Measurements from ENCODE around the gene MPPED1.

The MPPED1 gene

DNA sequence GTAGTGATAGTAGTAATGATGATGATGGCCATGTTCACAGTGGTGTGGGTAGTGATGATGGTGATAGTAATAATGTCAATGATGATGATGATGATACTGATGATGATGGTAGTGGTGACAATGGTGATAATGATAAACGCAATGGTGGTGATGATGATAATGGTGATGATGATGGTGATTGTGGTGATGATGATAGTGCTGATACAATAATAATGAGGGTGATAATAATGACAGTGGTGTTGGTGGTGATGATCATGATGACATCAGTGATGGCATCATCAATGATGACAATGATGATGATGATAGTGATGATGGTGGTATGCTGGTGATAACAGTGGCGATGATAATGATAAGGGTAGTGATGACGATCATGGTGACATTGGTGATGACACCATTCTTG lies 92.3 kb downstream of the MPPED1 start:
- DNase-seq = no peak

DNA sequence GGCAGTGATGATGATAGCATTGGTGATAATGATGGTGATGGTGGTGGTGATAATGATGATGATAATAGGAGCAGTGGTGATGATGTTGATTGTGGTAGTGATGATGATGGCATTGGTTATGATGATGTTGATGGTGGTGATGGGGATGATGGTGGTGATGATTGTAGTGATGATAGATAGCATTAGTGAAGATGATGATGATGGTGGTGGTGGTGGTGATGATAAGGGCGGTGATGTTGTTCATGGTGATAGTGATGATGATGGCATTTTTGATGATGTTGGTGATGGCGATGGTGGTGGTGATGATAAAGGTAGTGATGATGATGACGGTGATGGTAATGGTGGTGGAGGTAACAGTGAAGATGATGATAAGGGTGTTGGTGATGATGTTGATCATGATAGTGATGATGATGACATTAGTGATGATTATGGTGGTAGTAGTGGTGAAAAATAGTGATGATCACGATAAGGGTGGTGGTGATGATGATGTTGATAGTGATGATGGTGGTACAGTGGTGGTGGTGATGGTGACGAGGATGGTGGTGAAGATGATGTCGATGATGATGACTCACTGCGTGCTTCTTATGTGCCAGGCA lies 93.0 kb downstream of the MPPED1 start:
- no peak for DNase-seq

- no peak for DNase-seq
Observed at GRCh38 chr22:43505423-43505822, 93.6 kb downstream of the MPPED1 start.

GRCh38 chr22:43505896-43506295 lies 94.1 kb downstream of the MPPED1 start:
- DNase-seq = no peak

- DNase-seq = no peak
Observed at GRCh38 chr22:43506487-43506886, 94.7 kb downstream of the MPPED1 start.

DNA sequence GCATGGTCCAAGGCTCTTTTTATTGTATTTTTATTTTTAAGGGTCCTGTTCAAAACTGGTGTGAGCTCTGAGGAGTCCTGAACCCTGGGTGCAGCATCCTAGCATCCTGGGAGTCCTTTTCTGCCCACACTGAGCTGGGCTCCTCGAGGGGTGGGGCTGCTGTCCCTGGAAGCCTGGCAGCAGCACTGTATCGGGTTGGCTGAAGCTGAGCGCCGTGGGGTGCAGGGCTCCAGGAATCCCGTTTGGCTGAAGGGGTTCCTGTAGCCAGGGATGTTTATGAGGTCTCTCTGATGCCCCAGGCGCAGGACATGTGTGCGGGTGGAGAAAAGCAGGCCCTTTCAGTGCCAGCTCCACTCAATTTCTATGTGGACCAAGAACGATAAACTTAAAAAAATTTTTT lies 95.4 kb downstream of the MPPED1 start:
- DNase-seq = no peak

DNA sequence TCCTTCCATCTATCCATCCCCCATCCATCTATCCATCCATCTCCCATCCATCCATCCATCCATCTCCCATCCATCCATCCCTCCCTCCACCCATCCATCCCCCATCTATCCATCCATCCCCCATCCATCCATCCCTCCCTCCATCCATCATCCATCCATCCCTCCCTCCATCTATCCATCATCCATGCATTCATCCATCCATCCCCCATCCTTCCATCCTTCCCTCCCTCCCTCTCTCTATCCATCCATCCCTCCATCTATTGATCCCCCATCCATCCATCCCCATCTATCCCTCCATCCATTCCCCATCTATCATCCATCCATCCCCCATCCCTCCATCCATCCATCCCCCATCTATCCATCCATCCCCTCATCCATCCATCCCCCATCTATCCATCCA lies 96.7 kb downstream of the MPPED1 start:
- DNase-seq = no peak

GRCh38 chr22:43509337-43509736 lies 97.5 kb downstream of the MPPED1 start:
- DNase-seq = no peak

DNA sequence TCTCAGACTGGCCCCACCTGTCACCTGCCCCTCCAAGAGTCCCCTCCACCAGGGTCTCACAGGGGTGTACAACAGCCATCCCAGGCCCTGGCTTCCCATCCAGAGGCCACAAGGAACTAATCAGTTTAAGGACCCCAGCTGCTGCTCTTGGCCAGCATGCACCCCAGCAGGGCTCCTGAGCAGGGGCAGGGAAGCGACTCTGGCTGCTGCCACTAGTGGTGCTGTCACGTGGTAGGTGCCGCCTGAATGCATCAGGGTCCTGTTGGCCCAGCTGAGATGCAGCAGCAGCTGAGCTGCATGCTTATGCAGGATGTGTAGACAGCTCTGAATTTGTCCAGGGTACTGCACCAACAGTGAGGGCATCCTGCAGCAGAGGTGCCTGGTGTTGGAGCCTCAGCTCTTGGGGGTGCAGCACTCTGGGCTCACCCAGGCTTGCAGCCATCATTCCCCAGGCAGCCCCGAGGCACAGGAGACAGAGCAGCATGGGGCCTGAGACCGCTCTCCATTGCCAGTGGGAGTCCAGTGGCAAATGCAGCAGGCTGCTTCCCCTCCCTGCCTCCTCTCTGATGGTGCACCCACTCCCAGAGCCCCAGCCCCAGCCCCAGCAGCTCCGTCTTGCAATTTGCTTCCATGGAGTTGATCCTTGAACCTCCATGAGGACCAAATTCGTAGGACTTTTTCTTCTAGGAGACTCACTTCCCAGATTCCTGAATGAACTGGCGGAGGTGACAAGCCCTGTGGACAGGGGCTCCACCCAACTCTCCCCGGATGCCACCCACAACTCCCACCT lies 98.7 kb downstream of the MPPED1 start:
- no peak for DNase-seq

DNA sequence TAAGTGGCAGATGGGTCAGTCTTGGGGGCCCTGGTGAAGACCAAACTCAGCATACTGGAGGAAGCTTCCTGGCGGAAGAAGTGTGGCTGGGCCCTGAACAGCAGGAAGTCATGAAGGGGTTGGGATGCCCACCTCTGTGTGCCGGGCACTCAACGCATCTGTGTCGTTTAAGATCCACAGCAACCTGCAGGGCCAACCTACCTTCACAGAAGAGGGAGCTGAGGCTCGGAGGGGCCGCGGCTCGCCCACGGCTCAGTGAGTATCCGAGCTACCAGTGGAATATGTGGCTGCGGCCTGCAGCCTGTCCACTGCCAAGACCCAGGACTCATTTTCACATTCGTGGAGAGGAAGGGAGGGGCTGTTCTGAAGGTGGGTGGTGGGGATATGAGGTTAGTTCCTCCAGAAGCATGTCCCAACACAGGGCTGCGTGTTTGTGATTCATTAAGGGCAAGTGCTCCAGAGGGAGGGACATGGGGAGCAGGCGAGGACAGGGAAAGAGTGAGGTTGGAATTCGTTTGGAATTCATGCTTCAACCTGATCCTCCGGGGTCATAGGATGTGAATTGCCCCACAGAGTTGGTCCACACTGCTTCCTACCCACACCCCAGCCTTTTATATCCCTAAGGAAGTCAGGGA lies 99.6 kb downstream of the MPPED1 start:
- DNase-seq = no peak

- no peak for DNase-seq
Observed at GRCh38 chr22:43512279-43512678, 100.5 kb downstream of the MPPED1 start.

GRCh38 chr22:43514476-43515157 lies 102.8 kb downstream of the MPPED1 start:
- DNase-seq = no peak

DNA sequence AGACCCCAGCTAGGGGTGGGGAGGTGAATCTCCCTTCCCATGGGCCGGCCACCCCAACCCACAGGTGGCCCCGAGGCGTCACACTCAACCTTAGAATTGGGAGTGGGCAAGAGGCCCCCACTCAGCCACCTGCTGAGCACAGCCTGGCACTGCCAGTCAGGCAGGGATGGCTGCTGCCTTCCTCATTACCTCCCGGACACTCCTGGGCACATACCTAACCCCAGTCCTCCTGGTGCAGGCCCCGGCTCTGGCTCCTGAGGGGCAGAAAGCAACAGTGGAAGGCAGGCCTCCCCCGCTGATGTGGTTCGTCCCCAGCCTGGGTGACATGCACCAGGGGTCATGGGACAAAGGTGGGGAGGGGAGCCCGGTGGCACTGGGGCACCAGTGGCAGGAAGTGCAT lies 103.6 kb downstream of the MPPED1 start:
- DNase-seq = no peak

GRCh38 chr22:43515902-43516301 lies 104.1 kb downstream of the MPPED1 start:
- no peak for DNase-seq

- no peak for DNase-seq
Observed at GRCh38 chr22:43516386-43516785, 104.6 kb downstream of the MPPED1 start.

GRCh38 chr22:43516996-43517635 lies 105.3 kb downstream of the MPPED1 start:
- DNase-seq = no peak

GRCh38 chr22:43520632-43521039 lies 108.8 kb downstream of the MPPED1 start:
- DNase-seq = no peak

DNA sequence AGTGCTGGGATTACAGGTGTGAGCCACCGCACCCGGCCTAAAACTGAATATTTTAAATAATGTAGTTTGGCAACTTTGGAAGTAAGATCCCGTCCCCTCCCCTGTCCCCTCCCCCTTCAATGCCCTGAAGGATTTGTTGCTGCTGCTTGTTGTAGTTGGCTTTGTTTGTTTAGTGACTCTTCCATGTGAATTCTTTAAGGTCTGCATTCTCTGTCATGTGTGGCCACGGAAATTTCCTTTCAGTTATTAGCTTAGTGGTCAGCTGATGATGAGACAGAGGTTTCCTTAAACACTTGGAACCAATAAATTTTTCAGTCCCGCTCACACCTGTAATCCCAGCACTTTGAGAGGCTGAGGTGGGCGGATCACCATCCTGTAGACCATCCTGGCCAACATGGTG lies 109.9 kb downstream of the MPPED1 start:
- DNase-seq = no peak

DNA sequence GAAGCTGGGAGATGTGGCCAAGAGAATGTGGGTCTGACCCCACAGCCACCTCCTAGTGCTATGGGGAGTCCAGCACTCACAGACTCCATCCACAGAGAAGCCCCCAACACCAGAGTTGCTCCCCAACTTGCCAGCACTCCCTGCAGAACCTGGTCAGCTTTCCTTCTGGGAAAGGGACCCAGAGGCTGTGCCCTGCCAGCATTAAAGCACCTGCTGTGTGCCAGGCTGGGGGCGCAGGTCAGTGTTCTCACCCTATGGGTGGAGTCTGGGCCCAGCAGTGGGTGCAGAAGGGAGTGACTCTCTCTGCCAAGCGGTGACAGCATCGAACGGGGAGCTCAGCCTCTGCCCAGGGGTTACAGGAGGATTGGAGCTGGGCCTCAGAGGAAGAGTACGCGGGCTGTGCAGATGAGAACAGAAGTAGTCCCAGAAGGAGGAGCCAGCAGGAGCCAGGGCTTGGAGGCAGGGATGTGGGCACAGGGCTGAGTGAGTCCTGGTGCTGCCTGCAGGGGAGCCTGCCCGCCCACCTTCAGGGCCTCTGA lies 114.4 kb downstream of the MPPED1 start:
- DNase-seq = no peak

- no peak for DNase-seq
Observed at GRCh38 chr22:43526946-43527345, 115.1 kb downstream of the MPPED1 start.

- no peak for DNase-seq
Observed at GRCh38 chr22:43528601-43529360, 117.0 kb downstream of the MPPED1 start.

DNA sequence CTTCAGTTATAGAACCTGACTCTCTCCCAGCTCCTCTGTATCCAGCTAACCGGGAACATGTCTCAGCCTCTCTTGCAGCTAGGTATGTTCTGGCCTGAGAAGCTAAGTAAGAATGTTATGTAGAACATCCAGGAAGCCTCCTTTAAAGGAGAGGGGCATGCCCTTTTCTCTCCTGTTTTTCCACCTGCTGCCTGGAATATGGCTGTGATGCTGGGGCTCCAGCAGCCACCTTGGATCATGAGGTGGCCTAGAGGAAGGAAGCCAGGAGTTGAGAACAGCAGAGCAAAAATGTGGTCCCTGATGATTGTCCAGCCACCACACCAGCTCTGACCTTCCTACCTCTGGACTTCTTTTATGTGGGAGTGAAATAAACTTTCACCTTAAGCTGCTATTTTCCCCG lies 117.6 kb downstream of the MPPED1 start:
- DNase-seq = no peak

All from stimulated activated CD4-positive, alpha-beta T cell treated with anti-CD3 and anti-CD28 coated beads, Interleukin-4, amount 100 ng/mL, for 4 hours (primary cell).